GM23338 (cell line): Measurements from ENCODE around the gene PNPLA5.

Experiments
- CREB1 ChIP-seq: fragments of 250-450 bp; sonication (Bioruptor Pico); IDR thresholded peaks from 2 replicates; pipeline ENCODE4 v1.5.0; 2020; ENCODE audit warnings: low read depth, mild to moderate bottlenecking, moderate library complexity
- EZH2 ChIP-seq: fragments of 200-600 bp; sonication (generic); IDR thresholded peaks from one replicate; pipeline ENCODE4 v1.8.0; 2017; ENCODE audit warnings: antibody characterized with exemption, mild to moderate bottlenecking, low read depth; ENCODE audit not compliant: unreplicated experiment
- EZH2phosphoT487 ChIP-seq: fragments of 200-600 bp; sonication (generic); IDR thresholded peaks from one replicate; pipeline ENCODE4 v1.8.1; 2018; ENCODE audit warnings: antibody characterized with exemption; ENCODE audit not compliant: unreplicated experiment
- JUNB ChIP-seq: IDR thresholded peaks from one replicate; pipeline ENCODE4 v1.6.1; 2016; ENCODE audit warnings: antibody characterized with exemption; ENCODE audit not compliant: unreplicated experiment
- NANOG ChIP-seq: IDR thresholded peaks from 2 replicates; pipeline ENCODE4 v1.6.1; 2016; ENCODE audit warnings: antibody characterized with exemption, borderline replicate concordance
- POLR2AphosphoS5 ChIP-seq: IDR thresholded peaks from 2 replicates; pipeline ENCODE4 v1.6.1; 2016; ENCODE audit warnings: antibody characterized with exemption, low read depth
- ZNF331 ChIP-seq: fragments of 250-450 bp; sonication (Bioruptor Pico); IDR thresholded peaks from 2 replicates; pipeline ENCODE4 v1.5.0; 2020; ENCODE audit warnings: low read depth, mild to moderate bottlenecking, moderate library complexity
- TF ChIP-seq, protein P1 (sequence below), 2 experiments: fragments of 200-600 bp in 1 of 2; sonication (generic) in 1 of 2; conservative IDR thresholded peaks; 2 replicates each; pipeline versions ENCODE4 v1.5.1 to v1.6.1; 2016 to 2017; ENCODE audit warnings: antibody characterized with exemption in 2 of 2, low read depth in 2 of 2, mild to moderate bottlenecking in 2 of 2, moderate library complexity in 1 of 2
- TF ChIP-seq, protein P2 (sequence below): IDR thresholded peaks from one replicate; pipeline ENCODE4 v1.6.1; 2018; ENCODE audit warnings: antibody characterized with exemption; ENCODE audit not compliant: unreplicated experiment

DNA sequence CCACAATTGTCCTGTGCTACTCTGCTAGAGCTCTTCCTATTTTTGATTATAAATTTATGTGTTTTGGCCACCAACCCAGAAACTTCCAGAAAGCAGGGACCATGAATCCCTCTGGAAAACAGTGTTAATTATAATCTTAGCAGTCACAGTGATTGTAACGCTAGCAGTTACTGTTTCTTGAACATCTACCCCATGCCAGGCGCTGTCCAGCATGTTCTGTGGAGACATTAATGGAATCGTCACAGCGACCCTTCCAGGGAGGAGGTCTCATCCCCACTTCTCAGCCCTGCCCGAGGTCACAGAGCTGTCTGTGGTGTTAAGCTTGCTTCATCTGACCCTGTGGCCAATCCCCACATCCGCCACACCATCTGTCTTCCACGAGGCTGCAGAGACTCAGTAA lies 13.9 kb upstream of the PNPLA5 start:
- TF ChIP-seq POLR2AphosphoS5, result no peak
- TF ChIP-seq EZH2phosphoT487, result no peak
- TF ChIP-seq, protein P1, sequence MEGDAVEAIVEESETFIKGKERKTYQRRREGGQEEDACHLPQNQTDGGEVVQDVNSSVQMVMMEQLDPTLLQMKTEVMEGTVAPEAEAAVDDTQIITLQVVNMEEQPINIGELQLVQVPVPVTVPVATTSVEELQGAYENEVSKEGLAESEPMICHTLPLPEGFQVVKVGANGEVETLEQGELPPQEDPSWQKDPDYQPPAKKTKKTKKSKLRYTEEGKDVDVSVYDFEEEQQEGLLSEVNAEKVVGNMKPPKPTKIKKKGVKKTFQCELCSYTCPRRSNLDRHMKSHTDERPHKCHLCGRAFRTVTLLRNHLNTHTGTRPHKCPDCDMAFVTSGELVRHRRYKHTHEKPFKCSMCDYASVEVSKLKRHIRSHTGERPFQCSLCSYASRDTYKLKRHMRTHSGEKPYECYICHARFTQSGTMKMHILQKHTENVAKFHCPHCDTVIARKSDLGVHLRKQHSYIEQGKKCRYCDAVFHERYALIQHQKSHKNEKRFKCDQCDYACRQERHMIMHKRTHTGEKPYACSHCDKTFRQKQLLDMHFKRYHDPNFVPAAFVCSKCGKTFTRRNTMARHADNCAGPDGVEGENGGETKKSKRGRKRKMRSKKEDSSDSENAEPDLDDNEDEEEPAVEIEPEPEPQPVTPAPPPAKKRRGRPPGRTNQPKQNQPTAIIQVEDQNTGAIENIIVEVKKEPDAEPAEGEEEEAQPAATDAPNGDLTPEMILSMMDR (conservative IDR thresholded peaks at IDR 0.05; ENCODE audit: low read depth in 2 of 2), result no peak
- no peak for TF ChIP-seq JUNB
- TF ChIP-seq EZH2, result no peak
- TF ChIP-seq, protein P2, sequence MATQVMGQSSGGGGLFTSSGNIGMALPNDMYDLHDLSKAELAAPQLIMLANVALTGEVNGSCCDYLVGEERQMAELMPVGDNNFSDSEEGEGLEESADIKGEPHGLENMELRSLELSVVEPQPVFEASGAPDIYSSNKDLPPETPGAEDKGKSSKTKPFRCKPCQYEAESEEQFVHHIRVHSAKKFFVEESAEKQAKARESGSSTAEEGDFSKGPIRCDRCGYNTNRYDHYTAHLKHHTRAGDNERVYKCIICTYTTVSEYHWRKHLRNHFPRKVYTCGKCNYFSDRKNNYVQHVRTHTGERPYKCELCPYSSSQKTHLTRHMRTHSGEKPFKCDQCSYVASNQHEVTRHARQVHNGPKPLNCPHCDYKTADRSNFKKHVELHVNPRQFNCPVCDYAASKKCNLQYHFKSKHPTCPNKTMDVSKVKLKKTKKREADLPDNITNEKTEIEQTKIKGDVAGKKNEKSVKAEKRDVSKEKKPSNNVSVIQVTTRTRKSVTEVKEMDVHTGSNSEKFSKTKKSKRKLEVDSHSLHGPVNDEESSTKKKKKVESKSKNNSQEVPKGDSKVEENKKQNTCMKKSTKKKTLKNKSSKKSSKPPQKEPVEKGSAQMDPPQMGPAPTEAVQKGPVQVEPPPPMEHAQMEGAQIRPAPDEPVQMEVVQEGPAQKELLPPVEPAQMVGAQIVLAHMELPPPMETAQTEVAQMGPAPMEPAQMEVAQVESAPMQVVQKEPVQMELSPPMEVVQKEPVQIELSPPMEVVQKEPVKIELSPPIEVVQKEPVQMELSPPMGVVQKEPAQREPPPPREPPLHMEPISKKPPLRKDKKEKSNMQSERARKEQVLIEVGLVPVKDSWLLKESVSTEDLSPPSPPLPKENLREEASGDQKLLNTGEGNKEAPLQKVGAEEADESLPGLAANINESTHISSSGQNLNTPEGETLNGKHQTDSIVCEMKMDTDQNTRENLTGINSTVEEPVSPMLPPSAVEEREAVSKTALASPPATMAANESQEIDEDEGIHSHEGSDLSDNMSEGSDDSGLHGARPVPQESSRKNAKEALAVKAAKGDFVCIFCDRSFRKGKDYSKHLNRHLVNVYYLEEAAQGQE, result no peak
- TF ChIP-seq ZNF331 (CRISPR knock-in tag), result no peak
- TF ChIP-seq NANOG, result no peak
- TF ChIP-seq CREB1 (CRISPR knock-in tag), result no peak
